Gastroesophageal sphincter (tissue), 4 donors: ENCODE results near the gene TBC1D24. TPM values are rescaled to one million over a fixed set of nuclear protein-coding genes. Genes with fewer than 3 reads are reported as not detected.

Experiments used
- ATAC-seq: fragments of 150-250 bp; one replicate; pipeline ENCODE4 v1.9.1; 2016; ENCODE audit warnings: mild to moderate bottlenecking, moderate library complexity
- H3K27ac ChIP-seq, 4 donors: fragments of 200-600 bp; sonication (generic) in 3 of 4; 1 replicate in 3 of 4; 2 replicates in 1 of 4; pipeline ENCODE4 v1.5.1; 2016 to 2019
- H3K27me3 ChIP-seq: fragments of 200-600 bp; sonication (generic); one replicate; pipeline ENCODE4 v1.5.1; 2019
- H3K36me3 ChIP-seq, 2 donors: fragments of 200-600 bp; sonication (generic); one replicate each; pipeline ENCODE4 v1.5.1; 2019; ENCODE audit warnings: control low read depth in 1 of 2
- H3K4me1 ChIP-seq, 3 donors: fragments of 200-600 bp; sonication (generic); 1 replicate in 2 of 3; 2 replicates in 1 of 3; pipeline ENCODE4 v1.5.1; 2016 to 2019; ENCODE audit warnings: control low read depth in 2 of 3
- H3K4me3 ChIP-seq, 2 donors: fragments of 200-600 bp; sonication (generic); one replicate each; pipeline ENCODE4 v1.5.1; 2019; ENCODE audit warnings: mild to moderate bottlenecking in 1 of 2, moderate library complexity in 1 of 2
- H3K9me3 ChIP-seq, 3 donors: fragments of 200-600 bp; sonication (generic); one replicate each; pipeline ENCODE4 v1.5.1; 2017 to 2019; ENCODE audit warnings: control low read depth in 2 of 3
- CTCF ChIP-seq, 4 experiments: fragments of 200-600 bp in 2 of 4; fragments of 450-650 bp in 2 of 4; sonication (generic) in 1 of 4; IDR thresholded peaks; one replicate each; pipeline ENCODE4 v1.5.1; 2017 to 2019; ENCODE audit warnings: antibody characterized with exemption in 4 of 4, mild to moderate bottlenecking in 2 of 4, moderate library complexity in 2 of 4
- EP300 ChIP-seq: sonication (generic); formaldehyde crosslinking; IDR thresholded peaks from one replicate; pipeline ENCODE4 v1.6.1; 2017; ENCODE audit warnings: antibody characterized with exemption, mild to moderate bottlenecking
- POLR2A ChIP-seq, 2 donors: fragments of 450-650 bp; IDR thresholded peaks; one replicate each; pipeline ENCODE4 v1.6.1; 2017; ENCODE audit warnings: antibody characterized with exemption in 2 of 2, mild to moderate bottlenecking in 2 of 2, moderate library complexity in 1 of 2
- POLR2AphosphoS5 ChIP-seq: sonication (generic); formaldehyde crosslinking; IDR thresholded peaks from one replicate; pipeline ENCODE4 v1.6.1; 2017; ENCODE audit warnings: antibody characterized with exemption
- WGBS, 2 donors: methylation state at CpG; one replicate each; pipeline ENCODE4 v1.1.5; 2018; ENCODE audit warnings: low coverage in 1 of 2; 5-methylcytosine and 5-hydroxymethylcytosine counted together
- total RNA-seq, 4 donors: library from RNA; depleted of rRNA; stranded (reverse); fragments of >200 nt; gene quantifications; one replicate each; pipeline ENCODE4 v1.1.0, GENCODE V29; 2016

The TBC1D24 gene
- total RNA-seq, 4 donors from 2014 or later = 6.2 to 18.4 (median 14.2) TPM

GRCh38 chr16:2500918-2501750 is 26.2 kb downstream of the TBC1D24 start:
- Histone ChIP-seq H3K36me3 (peaks cover 0 to 42% of the 10 kb centered on the region in 2 donors), H3K9me3 (no peaks in the 10 kb centered on the region), H3K4me3 (peak overlapping the region in 1 of 2 donors; percentile 45), H3K4me1 (peaks cover 0 to 53% (median 26%) of the 10 kb centered on the region in 3 donors), H3K27ac (peak overlapping the region in 3 of 4 donors; percentile 51 to 68 (median 58)), H3K27me3 (no peaks in the 10 kb centered on the region)
- peak in 3 of 4 experiments; percentile 97 to 100 (median 98) for TF ChIP-seq CTCF (IDR thresholded peaks at IDR 0.05)
- no peak for TF ChIP-seq POLR2A (IDR thresholded peaks at IDR 0.05)
- TF ChIP-seq EP300 = no peak
- TF ChIP-seq POLR2AphosphoS5 = no peak
- WGBS, 2 donors = no CpG with 5 or more reads among the region's 23 CpGs
- peak; percentile 92 for ATAC-seq

- ATAC-seq = no peak
- Histone ChIP-seq H3K36me3 (peaks cover 0 to 36% of the 10 kb centered on the region in 2 donors), H3K9me3 (no peaks in the 10 kb centered on the region), H3K4me1 (peaks cover 0 to 47% (median 25%) of the 10 kb centered on the region in 3 donors), H3K4me3 (peak overlapping the region in 1 of 2 donors; percentile 45), H3K27me3 (no peaks in the 10 kb centered on the region), H3K27ac (peak overlapping the region in 3 of 4 donors; percentile 30 to 68 (median 58))
- TF ChIP-seq CTCF (IDR thresholded peaks at IDR 0.05) (no peak), POLR2A (IDR thresholded peaks at IDR 0.05) (no peak), POLR2AphosphoS5 (no peak), EP300 (no peak)
- 57% methylated on average over 3 of the region's 18 CpGs; no CpG with 5 or more reads in 1 of the 2 donors for WGBS, 2 donors
Observed at GRCh38 chr16:2501946-2502895, 27.3 kb downstream of the TBC1D24 start.

- Histone ChIP-seq H3K27me3 (no peaks in the 10 kb centered on the region), H3K4me3 (no peak overlapping the region), H3K9me3 (no peaks in the 10 kb centered on the region), H3K4me1 (peaks cover 0 to 25% (median 11%) of the 10 kb centered on the region in 3 donors), H3K36me3 (peaks cover 0 to 7% of the 10 kb centered on the region in 2 donors), H3K27ac (no peak overlapping the region)
- 86 to 100% methylated on average over 1 to 13 of the region's 14 CpGs for WGBS, 2 donors
- ATAC-seq = no peak
- TF ChIP-seq POLR2A (IDR thresholded peaks at IDR 0.05) (no peak), CTCF (IDR thresholded peaks at IDR 0.05) (no peak)
Observed at GRCh38 chr16:2505695-2506094, 30.8 kb downstream of the TBC1D24 start.

- no peaks in the 10 kb centered on the region for H3K27me3 ChIP-seq
- H3K27ac ChIP-seq = peak overlapping the region in 3 of 4 donors; percentile 17 to 49 (median 37)
- no peaks in the 10 kb centered on the region for H3K9me3 ChIP-seq
- no peak overlapping the region for H3K4me3 ChIP-seq
- no peak for TF ChIP-seq EP300
- no peak for TF ChIP-seq CTCF (IDR thresholded peaks at IDR 0.05)
- no peak for TF ChIP-seq POLR2AphosphoS5
- no peak for TF ChIP-seq POLR2A (IDR thresholded peaks at IDR 0.05)
- peaks cover 0 to 24% (median 6%) of the 10 kb centered on the region in 3 donors for H3K4me1 ChIP-seq
- peaks cover 0 to 7% of the 10 kb centered on the region in 2 donors for H3K36me3 ChIP-seq
- 60 to 71% methylated on average over 1 to 4 of the region's 14 CpGs for WGBS, 2 donors
- peak; percentile 26 for ATAC-seq
Observed at GRCh38 chr16:2507052-2507659, 32.2 kb downstream of the TBC1D24 start.
